Measurements from ENCODE around the gene DGKB. TPM values are rescaled to one million over a fixed set of nuclear protein-coding genes. Genes with fewer than 3 reads are reported as not detected.

The DGKB gene
- total and polyA plus RNA-seq, 2 experiments from 2014 or later: 0.28 to 1.7 TPM

DNA sequence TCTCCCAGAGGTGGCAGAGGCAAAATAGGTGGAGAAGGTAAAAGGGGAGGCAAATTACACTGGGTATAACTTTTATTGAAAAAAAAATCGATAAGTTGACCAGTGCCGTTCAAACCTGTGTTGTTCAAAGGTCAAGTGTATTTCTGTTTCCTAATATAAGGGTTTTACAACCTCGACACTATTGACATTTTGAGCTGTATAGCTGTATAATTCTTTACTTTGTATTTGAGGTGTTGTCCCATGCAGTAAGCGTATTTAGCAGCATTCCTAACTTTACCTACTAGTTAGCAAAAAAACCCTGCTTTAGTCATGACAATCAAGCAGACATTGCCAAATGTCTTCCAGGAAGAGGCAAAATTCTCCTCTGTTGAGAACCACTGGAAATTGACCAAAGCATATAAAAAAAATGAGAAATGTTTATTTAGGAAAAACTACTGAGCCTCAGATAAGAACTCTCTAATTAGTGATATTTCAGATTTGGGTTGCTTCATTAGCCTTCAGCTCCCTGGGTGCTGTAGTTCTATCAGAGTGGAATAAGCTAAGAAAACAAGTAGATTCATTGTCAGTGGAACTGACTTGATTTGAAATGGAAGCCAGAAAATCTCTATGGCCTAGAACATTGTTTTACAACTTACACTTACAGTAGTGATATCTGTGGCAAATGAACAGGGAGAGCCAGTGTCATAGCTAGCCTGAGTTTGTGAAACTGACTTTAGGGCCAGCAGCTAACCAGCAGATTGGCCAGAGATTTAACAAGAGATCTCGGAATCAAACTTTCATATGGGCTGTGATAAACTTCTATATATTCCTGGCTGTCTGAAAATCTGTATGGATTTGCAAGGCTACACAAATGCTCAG, 331.6 kb downstream of the DGKB start:
- Histone ChIP-seq H3K36me3 (replicated peaks; ENCODE audit: insufficient read depth, low read depth) (no peaks in the 10 kb centered on the region), H3K4me1 (ENCODE audit: insufficient read depth) (no peaks in the 10 kb centered on the region), H2AFZ (no peak overlapping the region), H3K4me3 (no peak overlapping the region), H3K27me3 (no peaks in the 10 kb centered on the region), H3K79me2 (no peaks in the 10 kb centered on the region), H3K9me3 (ENCODE audit: low read depth) (no peaks in the 10 kb centered on the region), H3K4me2 (no peak overlapping the region), H3K27ac (no peak overlapping the region), H3K9me2 (replicated peaks; ENCODE audit: insufficient read depth) (no peaks in the 10 kb centered on the region), H4K20me1 (ENCODE audit: insufficient read depth, poor library complexity, severe bottlenecking) (no peaks in the 10 kb centered on the region)
- WGBS (ENCODE audit: low lambda C conversion rate, missing lambda C conversion rate): 60% methylated on average over 5 of the region's 5 CpGs
- TF ChIP-seq EZH2phosphoT487 (IDR thresholded peaks at IDR 0.05; ENCODE audit: low read depth, severe bottlenecking, unreplicated experiment): no peak
- TF ChIP-seq EZH2 (IDR thresholded peaks at IDR 0.05; ENCODE audit: borderline replicate concordance): no peak
- no peak for TF ChIP-seq CTCF (IDR thresholded peaks at IDR 0.05; ENCODE audit: poor library complexity)
- no peak for DNase-seq (ENCODE audit: low spot score)

DNA sequence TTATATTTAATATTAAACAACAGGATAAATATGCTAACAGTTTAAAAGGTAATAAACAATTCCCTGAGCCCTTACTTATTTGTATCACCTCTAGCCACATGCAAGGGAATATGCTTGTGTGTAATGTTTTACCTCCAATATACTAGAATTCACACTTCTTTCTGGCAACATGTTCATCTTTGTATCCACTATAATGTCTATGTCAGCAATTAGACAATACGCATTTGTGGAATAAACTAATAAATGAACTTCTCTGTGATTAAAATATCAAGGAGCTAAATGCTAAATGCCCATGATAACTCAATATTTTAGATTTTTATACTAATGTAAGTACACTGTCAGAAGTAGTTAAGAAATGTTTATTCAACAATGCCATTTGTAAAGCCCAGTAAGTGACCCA, 350.5 kb downstream of the DGKB start:
- Histone ChIP-seq H3K36me3 (replicated peaks; ENCODE audit: insufficient read depth, low read depth) (no peaks in the 10 kb centered on the region), H3K4me1 (ENCODE audit: insufficient read depth) (no peaks in the 10 kb centered on the region), H3K79me2 (no peaks in the 10 kb centered on the region), H3K27ac (no peak overlapping the region), H4K20me1 (ENCODE audit: insufficient read depth, poor library complexity, severe bottlenecking) (no peaks in the 10 kb centered on the region), H3K9me3 (ENCODE audit: low read depth) (no peaks in the 10 kb centered on the region), H3K4me3 (no peak overlapping the region), H2AFZ (no peak overlapping the region), H3K9me2 (replicated peaks; ENCODE audit: insufficient read depth) (no peaks in the 10 kb centered on the region), H3K27me3 (no peaks in the 10 kb centered on the region), H3K4me2 (no peak overlapping the region)
- TF ChIP-seq EZH2phosphoT487 (IDR thresholded peaks at IDR 0.05; ENCODE audit: low read depth, severe bottlenecking, unreplicated experiment) (no peak), CTCF (IDR thresholded peaks at IDR 0.05; ENCODE audit: poor library complexity) (no peak), EZH2 (IDR thresholded peaks at IDR 0.05; ENCODE audit: borderline replicate concordance) (no peak)
- WGBS (ENCODE audit: low lambda C conversion rate, missing lambda C conversion rate): 93% methylated on average over 1 of the region's 1 CpG
- no peak for DNase-seq (ENCODE audit: low spot score)

DNA sequence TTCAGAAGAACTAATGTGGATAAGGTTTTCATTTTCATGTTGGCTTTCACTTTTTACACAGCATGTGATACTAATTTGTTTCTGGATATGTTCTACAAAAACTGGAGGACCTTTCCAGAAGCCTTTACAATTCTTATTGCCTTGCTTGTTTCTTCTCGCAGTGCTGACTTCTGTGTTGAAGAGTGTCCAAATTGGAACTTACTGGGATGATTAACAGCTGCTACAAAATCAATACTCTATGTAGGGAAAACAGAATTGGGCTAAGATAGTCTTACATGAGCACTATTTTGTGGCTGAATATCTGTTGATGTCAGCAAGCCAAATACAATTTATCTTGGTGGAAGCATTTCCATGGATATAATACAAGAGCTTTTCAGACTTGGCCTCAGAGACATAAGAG, 351.2 kb downstream of the DGKB start:
- no peaks in the 10 kb centered on the region for H4K20me1 ChIP-seq (ENCODE audit: insufficient read depth, poor library complexity, severe bottlenecking)
- no peaks in the 10 kb centered on the region for H3K9me2 ChIP-seq (replicated peaks; ENCODE audit: insufficient read depth)
- H3K4me2 ChIP-seq: no peak overlapping the region
- no peaks in the 10 kb centered on the region for H3K36me3 ChIP-seq (replicated peaks; ENCODE audit: insufficient read depth, low read depth)
- no peak for DNase-seq (ENCODE audit: low spot score)
- WGBS (ENCODE audit: low lambda C conversion rate, missing lambda C conversion rate): 78% methylated on average over 1 of the region's 1 CpG
- no peaks in the 10 kb centered on the region for H3K9me3 ChIP-seq (ENCODE audit: low read depth)
- no peak for TF ChIP-seq EZH2phosphoT487 (IDR thresholded peaks at IDR 0.05; ENCODE audit: low read depth, severe bottlenecking, unreplicated experiment)
- TF ChIP-seq CTCF (IDR thresholded peaks at IDR 0.05; ENCODE audit: poor library complexity): no peak
- no peak for TF ChIP-seq EZH2 (IDR thresholded peaks at IDR 0.05; ENCODE audit: borderline replicate concordance)
- H3K27ac ChIP-seq: no peak overlapping the region
- H3K4me1 ChIP-seq (ENCODE audit: insufficient read depth): no peaks in the 10 kb centered on the region
- H2AFZ ChIP-seq: no peak overlapping the region
- H3K27me3 ChIP-seq: no peaks in the 10 kb centered on the region
- H3K4me3 ChIP-seq: no peak overlapping the region
- no peaks in the 10 kb centered on the region for H3K79me2 ChIP-seq
